HFF-Myc (cell line): ENCODE results near the gene GFOD1.

ENCODE experiments used
- DNase-seq: peaks from one replicate; pipeline ENCODE4 v3.0.0-alpha.2; 2011; ENCODE audit warnings: low read depth; ENCODE audit errors: extremely low read depth
- H3K4me3 ChIP-seq: replicated peaks from 2 replicates; pipeline ENCODE4 v1.5.1; 2011; ENCODE audit warnings: low read depth, mild to moderate bottlenecking, control low read depth, low read length
- CTCF ChIP-seq: IDR thresholded peaks from 2 replicates; pipeline ENCODE4 v1.5.1; 2012; ENCODE audit warnings: mild to moderate bottlenecking, low read depth, low read length, control low read depth; ENCODE audit errors: missing control alignments

GFOD1 gene

GRCh38 chr6:13367396-13367795 is 120.0 kb downstream of the GFOD1 start:
- DNase-seq = no peak
- TF ChIP-seq CTCF = no peak
- no peak overlapping the region for H3K4me3 ChIP-seq

GRCh38 chr6:13365320-13365719 is 122.1 kb downstream of the GFOD1 start:
- TF ChIP-seq CTCF = no peak
- no peak for DNase-seq
- no peak overlapping the region for H3K4me3 ChIP-seq

- TF ChIP-seq CTCF = no peak
- no peak overlapping the region for H3K4me3 ChIP-seq
- DNase-seq = no peak
Measured at GRCh38 chr6:13364842-13365241, 122.6 kb downstream of the GFOD1 start.

GRCh38 chr6:13362412-13362811 is 125.0 kb downstream of the GFOD1 start:
- peak; percentile 31 for DNase-seq
- no peak overlapping the region for H3K4me3 ChIP-seq
- no peak for TF ChIP-seq CTCF

- DNase-seq = no peak
- H3K4me3 ChIP-seq = no peak overlapping the region
- TF ChIP-seq CTCF = no peak
Measured at GRCh38 chr6:13360671-13361540, 126.5 kb downstream of the GFOD1 start.

GRCh38 chr6:13359287-13359686 is 128.1 kb downstream of the GFOD1 start:
- no peak for TF ChIP-seq CTCF
- no peak overlapping the region for H3K4me3 ChIP-seq
- no peak for DNase-seq
